NT2/D1 (cell line): ENCODE results near the gene CPSF7.
"Not testable (repeated sequence)": the region's sequence is repeated elsewhere in the genome, so short reads cannot be mapped to it uniquely, and the experiment has no call there.

Experiments
- DNase-seq: peaks from one replicate; pipeline ENCODE4 v3.0.0-alpha.2; 2011; ENCODE audit warnings: low read depth, low spot score
- H3K27me3 ChIP-seq: 2 replicates; pipeline ENCODE4 v1.6.0; 2011; ENCODE audit warnings: mild to moderate bottlenecking; ENCODE audit not compliant: insufficient read length, insufficient read depth
- H3K36me3 ChIP-seq: 2 replicates; pipeline ENCODE4 v1.6.1; 2011; ENCODE audit warnings: mild to moderate bottlenecking, low read length, mixed read lengths; ENCODE audit not compliant: insufficient read depth, insufficient read length
- H3K4me1 ChIP-seq: 2 replicates; pipeline ENCODE4 v1.5.1; 2011; ENCODE audit not compliant: insufficient read depth, insufficient read length
- H3K4me3 ChIP-seq: 2 replicates; pipeline ENCODE4 v1.5.1; 2011; ENCODE audit warnings: low read depth; ENCODE audit not compliant: insufficient read length
- H3K9ac ChIP-seq: 2 replicates; pipeline ENCODE4 v1.6.0; 2011; ENCODE audit warnings: low read depth; ENCODE audit not compliant: insufficient read length
- H3K9me3 ChIP-seq: 2 replicates; pipeline ENCODE4 v1.5.1; 2011; ENCODE audit warnings: mild to moderate bottlenecking, low read length; ENCODE audit not compliant: insufficient read depth
- SUZ12 ChIP-seq: IDR thresholded peaks from 2 replicates; pipeline ENCODE4 v1.6.1; 2011; ENCODE audit not compliant: insufficient read length, insufficient read depth; ENCODE audit errors: extremely low read depth
- YY1 ChIP-seq: IDR thresholded peaks from 2 replicates; pipeline ENCODE4 v1.6.1; 2011; ENCODE audit not compliant: insufficient read length, insufficient read depth
- ZNF274 ChIP-seq: IDR thresholded peaks from 2 replicates; pipeline ENCODE4 v1.6.1; 2011; ENCODE audit warnings: mild to moderate bottlenecking, low read depth, low read length

Gene CPSF7

GRCh38 chr11:61473370-61474012, 43.7 kb upstream of the CPSF7 start:
- Histone ChIP-seq H3K36me3 (peaks cover 17% of the 10 kb centered on the region), H3K27me3 (peaks cover 5% of the 10 kb centered on the region), H3K9me3 (no peaks in the 10 kb centered on the region), H3K4me1 (peaks cover 8% of the 10 kb centered on the region), H3K4me3 (no peak overlapping the region), H3K9ac (no peak overlapping the region)
- no peak for DNase-seq
- TF ChIP-seq SUZ12 = no peak

GRCh38 chr11:61472868-61473267, 43.1 kb upstream of the CPSF7 start:
- Histone ChIP-seq H3K27me3 (peaks cover under 1% of the 10 kb centered on the region), H3K9me3 (no peaks in the 10 kb centered on the region), H3K36me3 (peaks cover 21% of the 10 kb centered on the region), H3K4me1 (peaks cover 8% of the 10 kb centered on the region), H3K4me3 (no peak overlapping the region), H3K9ac (no peak overlapping the region)
- no peak for TF ChIP-seq SUZ12
- no peak for TF ChIP-seq ZNF274
- TF ChIP-seq YY1 = no peak
- no peak for DNase-seq

- no peak for TF ChIP-seq ZNF274
- H3K9ac ChIP-seq = peak overlapping the region; percentile 3
- no peak for DNase-seq
Measured at GRCh38 chr11:61472282-61472681, 42.5 kb upstream of the CPSF7 start.

GRCh38 chr11:61468002-61468401, 38.2 kb upstream of the CPSF7 start:
- no peak for TF ChIP-seq SUZ12
- TF ChIP-seq ZNF274 = no peak
- TF ChIP-seq YY1 = no peak
- Histone ChIP-seq H3K9ac (no peak overlapping the region), H3K4me3 (no peak overlapping the region), H3K27me3 (no peaks in the 10 kb centered on the region), H3K4me1 (peaks cover 3% of the 10 kb centered on the region), H3K36me3 (peaks cover 27% of the 10 kb centered on the region), H3K9me3 (no peaks in the 10 kb centered on the region)
- no peak for DNase-seq

More at GRCh38 chr11:61472282-61472681, 42.5 kb upstream of the CPSF7 start:
- Histone ChIP-seq H3K4me1 (peaks cover 8% of the 10 kb centered on the region), H3K27me3 (no peaks in the 10 kb centered on the region), H3K4me3 (no peak overlapping the region), H3K9me3 (no peaks in the 10 kb centered on the region), H3K36me3 (peaks cover 21% of the 10 kb centered on the region)

GRCh38 chr11:61467602-61468001, 37.8 kb upstream of the CPSF7 start:
- not testable (repeated sequence) for H3K9me3 ChIP-seq, H3K27me3 ChIP-seq, DNase-seq, H3K4me3 ChIP-seq, H3K9ac ChIP-seq, H3K4me1 ChIP-seq
- peaks cover 27% of the 10 kb centered on the region for H3K36me3 ChIP-seq

- H3K4me1 ChIP-seq = peaks cover 7% of the 10 kb centered on the region
- no peak overlapping the region for H3K4me3 ChIP-seq
- H3K36me3 ChIP-seq = peaks cover 4% of the 10 kb centered on the region
- DNase-seq = no peak
- H3K9ac ChIP-seq = no peak overlapping the region
- TF ChIP-seq YY1 (no peak), SUZ12 (no peak), ZNF274 (no peak)
- H3K27me3 ChIP-seq = no peaks in the 10 kb centered on the region
- H3K9me3 ChIP-seq = no peaks in the 10 kb centered on the region
Measured at GRCh38 chr11:61460986-61461385, 31.2 kb upstream of the CPSF7 start.

GRCh38 chr11:61460474-61460881, 30.7 kb upstream of the CPSF7 start:
- Histone ChIP-seq H3K4me3 (no peak overlapping the region), H3K9ac (no peak overlapping the region), H3K27me3 (no peaks in the 10 kb centered on the region), H3K9me3 (no peaks in the 10 kb centered on the region), H3K36me3 (peaks cover 7% of the 10 kb centered on the region), H3K4me1 (peaks cover 7% of the 10 kb centered on the region)
- no peak for TF ChIP-seq YY1
- TF ChIP-seq ZNF274 = no peak
- no peak for TF ChIP-seq SUZ12
- DNase-seq = no peak

GRCh38 chr11:61454520-61454919, 24.7 kb upstream of the CPSF7 start:
- no peak overlapping the region for H3K9ac ChIP-seq
- no peaks in the 10 kb centered on the region for H3K4me1 ChIP-seq
- H3K9me3 ChIP-seq = no peaks in the 10 kb centered on the region
- no peaks in the 10 kb centered on the region for H3K27me3 ChIP-seq
- H3K4me3 ChIP-seq = no peak overlapping the region
- peaks cover 40% of the 10 kb centered on the region for H3K36me3 ChIP-seq
- TF ChIP-seq ZNF274 (no peak), YY1 (no peak), SUZ12 (no peak)
- no peak for DNase-seq
